HepG2 (cell line): ENCODE measurements around the gene ATP6V0D1. TPM values are rescaled to one million over a fixed set of nuclear protein-coding genes. Genes with fewer than 3 reads are reported as not detected.

Experiments used
- ATAC-seq: fragments of 200-7000 bp; cut with Tn5 transposase; 3 replicates; pipeline ENCODE4 v1.9.1; 2020; ENCODE audit warnings: mild to moderate bottlenecking, moderate library complexity
- BruUV-seq: library from RNA; stranded (reverse); fragments of 400-500 nt; replicated peaks from 2 replicates; lab custom pipeline; 2021; lab: Mats Ljungman, UMichigan
- CTCF ChIA-PET: fragments of 300-600 bp; formaldehyde crosslinking; extraction: SDS; loops from one replicate; lab custom pipeline; 2021; ENCODE audit warnings: low total read pairs, inconsistent platforms, low intra/inter-chr PET ratio; lab: Yijun Ruan, JAX
- POLR2A ChIA-PET: fragments of 350-600 bp; sonication (Branson Sonifier 250); formaldehyde crosslinking; loops from one replicate; lab custom pipeline; 2020; ENCODE audit warnings: antibody characterized with exemption, inconsistent platforms; lab: Yijun Ruan, JAX
- DNase-seq: peaks from one replicate; pipeline ENCODE4 v3.0.0-alpha.2; 2015; ENCODE audit warnings: low spot score
- FAIRE-seq: peaks from 3 replicates; lab custom pipeline; 2011; peaks lifted over from hg19 to GRCh38; lab: Jason Lieb, UNC
- H2AFZ ChIP-seq: one replicate; pipeline ENCODE4 v1.6.1; 2011; ENCODE audit warnings: low read length, inconsistent platforms
- H3K27ac ChIP-seq: fragments of 300-600 bp; 3 replicates; pipeline ENCODE4 v1.8.0; 2011; ENCODE audit warnings: mixed run types, mild to moderate bottlenecking, mixed read lengths, low read length, inconsistent platforms; ENCODE audit not compliant: insufficient read depth; ENCODE audit errors: extremely low read length
- H3K27me3 ChIP-seq, 2 experiments: fragments of 200-600 bp in 1 of 2; 2 replicates in 1 of 2; 3 replicates in 1 of 2; pipeline versions ENCODE4 v1.6.0 to v1.8.0; 2011; ENCODE audit warnings: low read length in 2 of 2, mild to moderate bottlenecking in 2 of 2, moderate library complexity in 2 of 2, inconsistent platforms in 1 of 2; ENCODE audit not compliant: insufficient read depth in 2 of 2, control insufficient read depth in 1 of 2
- H3K36me3 ChIP-seq, 2 experiments: fragments of 200-600 bp in 1 of 2; replicated peaks in 1 of 2; 2 replicates in 1 of 2; 3 replicates in 1 of 2; pipeline versions ENCODE4 v1.5.1 to v1.8.0; 2011; ENCODE audit warnings: low read length in 2 of 2, inconsistent platforms in 1 of 2; ENCODE audit not compliant: insufficient read depth in 2 of 2, control insufficient read depth in 1 of 2
- H3K4me1 ChIP-seq: 2 replicates; pipeline ENCODE4 v1.5.1; 2012; ENCODE audit warnings: low read length, inconsistent platforms; ENCODE audit not compliant: insufficient read depth
- H3K4me2 ChIP-seq: 2 replicates; pipeline ENCODE4 v1.6.0; 2011; ENCODE audit warnings: low read depth, low read length, inconsistent platforms
- H3K4me3 ChIP-seq, 3 experiments: fragments of 200-600 bp in 1 of 3; sonication (generic), shearing (Covaris generic) in 1 of 3; replicated peaks in 1 of 3; 2 replicates each; pipeline ENCODE4 v1.5.1; 2011 to 2016; ENCODE audit warnings: low read length in 3 of 3, inconsistent platforms in 2 of 3, low read depth in 2 of 3, mild to moderate bottlenecking in 2 of 3, control low read depth in 1 of 3, mixed read lengths in 1 of 3; ENCODE audit not compliant: insufficient read depth in 1 of 3
- H3K79me2 ChIP-seq: one replicate; pipeline ENCODE4 v1.6.1; 2011; ENCODE audit warnings: low read length, inconsistent platforms; ENCODE audit not compliant: insufficient read depth
- H3K9ac ChIP-seq: 2 replicates; pipeline ENCODE4 v1.6.0; 2011; ENCODE audit warnings: mild to moderate bottlenecking, low read depth, low read length, inconsistent platforms; ENCODE audit not compliant: insufficient read depth
- H3K9me3 ChIP-seq: 2 replicates; pipeline ENCODE4 v1.5.1; 2012; ENCODE audit warnings: mild to moderate bottlenecking, low read length
- H4K20me1 ChIP-seq: 2 replicates; pipeline ENCODE4 v1.6.0; 2011; ENCODE audit warnings: inconsistent platforms, mild to moderate bottlenecking, low read length, moderate library complexity; ENCODE audit not compliant: insufficient read depth
- KLF6 ChIP-seq: IDR thresholded peaks from 2 replicates; pipeline ENCODE4 v1.8.0; 2016; ENCODE audit warnings: missing biosample characterization, missing genetic modification reagents
- POLR2A ChIP-seq, 2 experiments: IDR thresholded peaks; 2 replicates each; pipeline ENCODE4 v1.6.1; 2011; ENCODE audit warnings: low read depth in 2 of 2, low read length in 2 of 2, mild to moderate bottlenecking in 1 of 2, moderate library complexity in 1 of 2; ENCODE audit not compliant: insufficient read depth in 1 of 2
- ZNF281 ChIP-seq: sonication (generic); formaldehyde crosslinking; IDR thresholded peaks from 2 replicates; pipeline ENCODE4 v1.4.0; 2020; ENCODE audit warnings: missing genetic modification reagents, borderline replicate concordance
- ZNF572 ChIP-seq: sonication (generic); formaldehyde crosslinking; IDR thresholded peaks from 2 replicates; pipeline ENCODE4 v1.5.1; 2020; ENCODE audit warnings: mild to moderate bottlenecking, missing genetic modification reagents
- ZNF614 ChIP-seq: IDR thresholded peaks from 2 replicates; pipeline ENCODE4 v1.6.1; 2018; ENCODE audit warnings: missing biosample characterization, missing genetic modification reagents, inconsistent platforms, borderline replicate concordance
- WGBS: methylation state at CpG from one replicate; pipeline ENCODE4 v1.1.6; 2017; ENCODE audit warnings: low lambda C conversion rate; 5-methylcytosine and 5-hydroxymethylcytosine counted together
- in situ Hi-C: cut with HindIII; loops from 2 replicates; pipeline ENCODE4 v1.10.0; 2017; ENCODE audit warnings: low pct_unique_long_range_greater_than_20kb; ENCODE audit not compliant: extremely low pct_ligation_motif_present
- intact Hi-C: fragments of 100-400 bp; cut with micrococcal nuclease; formaldehyde crosslinking; loops from one replicate; pipeline ENCODE4 v1.10.0; 2022; ENCODE audit not compliant: unreplicated experiment
- polyA plus RNA-seq, 8 experiments: library from polyadenylated mRNA; depleted of rRNA in 3 of 8; stranded (reverse) in 7 of 8; unstranded in 1 of 8; fragments of >200 nt; fragmentation: Illumina TruSeq in 4 of 8; extraction: Trizol in 4 of 8; gene quantifications; 2 replicates each; pipeline versions ENCODE4 v1.2.1 to v1.2.3, GENCODE V29; 2011 to 2016; ENCODE audit warnings: low read depth in 4 of 8, missing spikeins in 1 of 8, mixed read lengths in 1 of 8; ENCODE audit not compliant: insufficient read depth in 1 of 8
- total RNA-seq, 5 experiments: library from RNA; depleted of rRNA; stranded (reverse); fragments of >200 nt; fragmentation: Illumina TruSeq; extraction: Trizol; gene quantifications; 2 replicates each; pipeline ENCODE4 v1.2.3, GENCODE V29; 2016; ENCODE audit warnings: low read depth in 1 of 5
- TF ChIP-seq, protein P1 (sequence below): sonication (generic); formaldehyde crosslinking; IDR thresholded peaks from 2 replicates; pipeline ENCODE4 v1.8.0; 2022; ENCODE audit warnings: mild to moderate bottlenecking, missing genetic modification reagents; ENCODE audit not compliant: insufficient replicate concordance

Gene ATP6V0D1
- total and polyA plus RNA-seq, 2 of the 13 experiments (the other 11 are each of a cell fraction or from before 2014, with no cell fraction given) = 51.1 to 61.3 TPM

GRCh38 chr16:67426022-67426421 lies 54.9 kb downstream of the ATP6V0D1 start:
- Histone ChIP-seq H3K9ac (no peak overlapping the region), H3K79me2 (no peaks in the 10 kb centered on the region), H3K36me3 (no peaks in the 10 kb centered on the region), H4K20me1 (no peaks in the 10 kb centered on the region), H3K4me2 (no peak overlapping the region), H3K9me3 (no peaks in the 10 kb centered on the region), H3K27ac (no peak overlapping the region), H3K4me1 (peaks cover 34% of the 10 kb centered on the region), H2AFZ (no peak overlapping the region), H3K27me3 (peaks cover 5 to 35% of the 10 kb centered on the region in 2 experiments), H3K4me3 (no peak overlapping the region)
- no peak for DNase-seq
- no peak for ATAC-seq
- FAIRE-seq = no peak
- ChIA-PET POLR2A (no interaction called here), CTCF (interaction anchor here (6.5 kb wide), 1 partner anchor 41 kb away, joined by 98 read pairs; no protein-coding TSS in a partner anchor)
- BruUV-seq = no TSS peak
- in situ Hi-C loops = no loop called here
- intact Hi-C loops = loop anchor here (5.0 kb wide), 1 partner anchor 56 kb away; the partner anchor contains the start of genes AGRP and ATP6V0D1
- TF ChIP-seq, protein P1, sequence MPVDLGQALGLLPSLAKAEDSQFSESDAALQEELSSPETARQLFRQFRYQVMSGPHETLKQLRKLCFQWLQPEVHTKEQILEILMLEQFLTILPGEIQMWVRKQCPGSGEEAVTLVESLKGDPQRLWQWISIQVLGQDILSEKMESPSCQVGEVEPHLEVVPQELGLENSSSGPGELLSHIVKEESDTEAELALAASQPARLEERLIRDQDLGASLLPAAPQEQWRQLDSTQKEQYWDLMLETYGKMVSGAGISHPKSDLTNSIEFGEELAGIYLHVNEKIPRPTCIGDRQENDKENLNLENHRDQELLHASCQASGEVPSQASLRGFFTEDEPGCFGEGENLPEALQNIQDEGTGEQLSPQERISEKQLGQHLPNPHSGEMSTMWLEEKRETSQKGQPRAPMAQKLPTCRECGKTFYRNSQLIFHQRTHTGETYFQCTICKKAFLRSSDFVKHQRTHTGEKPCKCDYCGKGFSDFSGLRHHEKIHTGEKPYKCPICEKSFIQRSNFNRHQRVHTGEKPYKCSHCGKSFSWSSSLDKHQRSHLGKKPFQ (CRISPR knock-in tag) = no peak
- no peak for TF ChIP-seq KLF6 (CRISPR knock-in tag)
- no peak for TF ChIP-seq ZNF572 (CRISPR knock-in tag)
- TF ChIP-seq POLR2A (IDR thresholded peaks at IDR 0.05; ENCODE audit: insufficient read depth in 1 of 2, low read depth in 2 of 2, low read length in 2 of 2) = no peak
- no peak for TF ChIP-seq ZNF614
- no peak for TF ChIP-seq ZNF281 (CRISPR knock-in tag)
- 36% methylated on average over 6 of the region's 7 CpGs for WGBS
